Measurements from ENCODE around the gene PBX3. TPM values are rescaled to one million over a fixed set of nuclear protein-coding genes. Genes with fewer than 3 reads are reported as not detected.

Gene PBX3
- total and polyA plus RNA-seq, 2 experiments from 2014 or later = 13.4 to 30.9 TPM

GRCh38 chr9:125961072-125961471, 213.9 kb downstream of the PBX3 start:
- Histone ChIP-seq H3K4me3 (no peak overlapping the region), H3K27ac (no peak overlapping the region), H3K36me3 (ENCODE audit: low read depth) (peaks cover 5% of the 10 kb centered on the region), H3K9ac (no peak overlapping the region), H2AFZ (no peak overlapping the region), H3K4me1 (ENCODE audit: insufficient read depth) (no peaks in the 10 kb centered on the region), H3K9me2 (ENCODE audit: insufficient read depth) (no peaks in the 10 kb centered on the region), H3F3A (ENCODE audit: insufficient read depth) (no peaks in the 10 kb centered on the region), H3K27me3 (replicated peaks; ENCODE audit: insufficient read depth) (no peaks in the 10 kb centered on the region), H4K20me1 (ENCODE audit: insufficient read depth) (no peaks in the 10 kb centered on the region), H3K79me2 (ENCODE audit: insufficient read depth) (no peaks in the 10 kb centered on the region), H3K4me2 (ENCODE audit: unreplicated experiment) (no peak overlapping the region), H3K9me3 (ENCODE audit: low read depth) (no peaks in the 10 kb centered on the region)
- DNase-seq = no peak
- in situ Hi-C loops (cut with MboI) = no loop called here
- TF ChIP-seq EZH2phosphoT487 (IDR thresholded peaks at IDR 0.05; ENCODE audit: insufficient read depth, low read depth) = no peak
- 98% methylated on average over 7 of the region's 7 CpGs for WGBS, 2 experiments (ENCODE audit: low coverage in 1 of 2, low lambda C conversion rate in 2 of 2, missing lambda C conversion rate in 2 of 2)

- no peak for DNase-seq
- peaks cover 15% of the 10 kb centered on the region for H3K36me3 ChIP-seq (ENCODE audit: low read depth)
- no peaks in the 10 kb centered on the region for H3F3A ChIP-seq (ENCODE audit: insufficient read depth)
- H3K9me3 ChIP-seq (ENCODE audit: low read depth) = no peaks in the 10 kb centered on the region
- in situ Hi-C loops (cut with MboI) = no loop called here
- TF ChIP-seq EZH2phosphoT487 (IDR thresholded peaks at IDR 0.05; ENCODE audit: insufficient read depth, low read depth) (no peak), EZH2 (IDR thresholded peaks at IDR 0.05; ENCODE audit: insufficient read depth, poor library complexity, severe bottlenecking) (no peak)
- no peaks in the 10 kb centered on the region for H4K20me1 ChIP-seq (ENCODE audit: insufficient read depth)
- no peak overlapping the region for H3K27ac ChIP-seq
- H3K4me2 ChIP-seq (ENCODE audit: unreplicated experiment) = no peak overlapping the region
- no peaks in the 10 kb centered on the region for H3K4me1 ChIP-seq (ENCODE audit: insufficient read depth)
- H3K27me3 ChIP-seq (replicated peaks; ENCODE audit: insufficient read depth) = no peaks in the 10 kb centered on the region
- no peaks in the 10 kb centered on the region for H3K79me2 ChIP-seq (ENCODE audit: insufficient read depth)
- 97 to 98% methylated on average over 2 of the region's 2 CpGs for WGBS, 2 experiments (ENCODE audit: low coverage in 1 of 2, low lambda C conversion rate in 2 of 2, missing lambda C conversion rate in 2 of 2)
- H3K9me2 ChIP-seq (ENCODE audit: insufficient read depth) = no peaks in the 10 kb centered on the region
- no peak overlapping the region for H3K9ac ChIP-seq
- H2AFZ ChIP-seq = no peak overlapping the region
- H3K4me3 ChIP-seq = no peak overlapping the region
These were observed 216.8 kb downstream of the PBX3 start for GRCh38 chr9:125963932-125964331.

GRCh38 chr9:125964702-125965225, 217.6 kb downstream of the PBX3 start:
- no peak for DNase-seq
- Histone ChIP-seq H3K9me3 (ENCODE audit: low read depth) (no peaks in the 10 kb centered on the region), H2AFZ (no peak overlapping the region), H3K36me3 (ENCODE audit: low read depth) (peaks cover 15% of the 10 kb centered on the region), H4K20me1 (ENCODE audit: insufficient read depth) (no peaks in the 10 kb centered on the region), H3K27me3 (replicated peaks; ENCODE audit: insufficient read depth) (no peaks in the 10 kb centered on the region), H3K4me3 (no peak overlapping the region), H3K9me2 (ENCODE audit: insufficient read depth) (no peaks in the 10 kb centered on the region), H3K79me2 (ENCODE audit: insufficient read depth) (no peaks in the 10 kb centered on the region), H3K9ac (no peak overlapping the region), H3F3A (ENCODE audit: insufficient read depth) (no peaks in the 10 kb centered on the region), H3K4me2 (ENCODE audit: unreplicated experiment) (no peak overlapping the region), H3K4me1 (ENCODE audit: insufficient read depth) (no peaks in the 10 kb centered on the region), H3K27ac (no peak overlapping the region)
- WGBS, 2 experiments (ENCODE audit: low coverage in 1 of 2, low lambda C conversion rate in 2 of 2, missing lambda C conversion rate in 2 of 2) = 97 to 98% methylated on average over 6 of the region's 6 CpGs
- no peak for TF ChIP-seq EZH2phosphoT487 (IDR thresholded peaks at IDR 0.05; ENCODE audit: insufficient read depth, low read depth)
- TF ChIP-seq EZH2 (IDR thresholded peaks at IDR 0.05; ENCODE audit: insufficient read depth, poor library complexity, severe bottlenecking) = no peak
- in situ Hi-C loops (cut with MboI) = no loop called here

- no peak for DNase-seq
- TF ChIP-seq EZH2phosphoT487 (IDR thresholded peaks at IDR 0.05; ENCODE audit: insufficient read depth, low read depth) (no peak), EZH2 (IDR thresholded peaks at IDR 0.05; ENCODE audit: insufficient read depth, poor library complexity, severe bottlenecking) (no peak)
- Histone ChIP-seq H3K9me2 (ENCODE audit: insufficient read depth) (no peaks in the 10 kb centered on the region), H2AFZ (no peak overlapping the region), H3K27ac (no peak overlapping the region), H3K79me2 (ENCODE audit: insufficient read depth) (no peaks in the 10 kb centered on the region), H3F3A (ENCODE audit: insufficient read depth) (no peaks in the 10 kb centered on the region), H3K27me3 (replicated peaks; ENCODE audit: insufficient read depth) (no peaks in the 10 kb centered on the region), H4K20me1 (ENCODE audit: insufficient read depth) (no peaks in the 10 kb centered on the region), H3K4me1 (ENCODE audit: insufficient read depth) (no peaks in the 10 kb centered on the region), H3K4me2 (ENCODE audit: unreplicated experiment) (no peak overlapping the region), H3K4me3 (no peak overlapping the region), H3K9ac (no peak overlapping the region), H3K9me3 (ENCODE audit: low read depth) (no peaks in the 10 kb centered on the region), H3K36me3 (ENCODE audit: low read depth) (peaks cover 15% of the 10 kb centered on the region)
- in situ Hi-C loops (cut with MboI) = no loop called here
- WGBS, 2 experiments (ENCODE audit: low coverage in 1 of 2, low lambda C conversion rate in 2 of 2, missing lambda C conversion rate in 2 of 2) = 86 to 90% methylated on average over 10 of the region's 10 CpGs
These were observed 218.3 kb downstream of the PBX3 start for GRCh38 chr9:125965477-125965876.

DNA sequence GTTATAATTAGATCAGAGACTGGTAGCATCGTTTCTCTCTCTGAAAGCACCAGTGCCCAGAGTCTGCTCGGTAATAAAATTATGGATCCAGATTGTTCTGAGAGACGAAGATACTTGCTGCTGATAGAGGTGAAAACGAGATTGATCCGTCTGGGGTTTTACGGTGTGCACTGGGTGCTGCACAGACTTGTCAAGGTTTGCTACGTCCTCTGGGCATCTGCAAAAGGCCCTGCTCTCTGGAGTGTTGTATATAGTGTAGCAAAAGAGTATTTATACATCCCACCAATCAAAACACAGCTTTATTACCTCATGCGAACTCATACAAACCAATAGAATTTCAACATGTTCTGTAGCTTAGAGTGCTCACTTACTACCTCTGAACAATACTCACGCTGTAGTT, 219.3 kb downstream of the PBX3 start:
- H3K4me1 ChIP-seq (ENCODE audit: insufficient read depth) = no peaks in the 10 kb centered on the region
- no peaks in the 10 kb centered on the region for H3K79me2 ChIP-seq (ENCODE audit: insufficient read depth)
- H3K9me3 ChIP-seq (ENCODE audit: low read depth) = no peaks in the 10 kb centered on the region
- no peak overlapping the region for H3K9ac ChIP-seq
- no peaks in the 10 kb centered on the region for H4K20me1 ChIP-seq (ENCODE audit: insufficient read depth)
- in situ Hi-C loops (cut with MboI) = no loop called here
- DNase-seq = no peak
- 80 to 81% methylated on average over 9 of the region's 9 CpGs for WGBS, 2 experiments (ENCODE audit: low coverage in 1 of 2, low lambda C conversion rate in 2 of 2, missing lambda C conversion rate in 2 of 2)
- peaks cover 15% of the 10 kb centered on the region for H3K36me3 ChIP-seq (ENCODE audit: low read depth)
- H2AFZ ChIP-seq = no peak overlapping the region
- H3K4me2 ChIP-seq (ENCODE audit: unreplicated experiment) = no peak overlapping the region
- no peaks in the 10 kb centered on the region for H3K27me3 ChIP-seq (replicated peaks; ENCODE audit: insufficient read depth)
- TF ChIP-seq EZH2phosphoT487 (IDR thresholded peaks at IDR 0.05; ENCODE audit: insufficient read depth, low read depth) (no peak), EZH2 (IDR thresholded peaks at IDR 0.05; ENCODE audit: insufficient read depth, poor library complexity, severe bottlenecking) (no peak)
- H3K9me2 ChIP-seq (ENCODE audit: insufficient read depth) = no peaks in the 10 kb centered on the region
- no peak overlapping the region for H3K4me3 ChIP-seq
- H3K27ac ChIP-seq = no peak overlapping the region
- H3F3A ChIP-seq (ENCODE audit: insufficient read depth) = no peaks in the 10 kb centered on the region
